ENCODE measurements around the gene THUMPD3. TPM values are rescaled to one million over a fixed set of nuclear protein-coding genes. Genes with fewer than 3 reads are reported as not detected.

THUMPD3 gene
- total and polyA plus RNA-seq, 4 donors: 20.1 to 24.5 (median 21.6) TPM

GRCh38 chr3:9408546-9408945 is 45.7 kb downstream of the THUMPD3 start:
- no peaks in the 10 kb centered on the region for H3K36me3 ChIP-seq (ENCODE audit: control insufficient read depth in 4 of 4, insufficient read depth in 3 of 4, low read depth in 1 of 4, low read length in 3 of 4)
- no peak for TF ChIP-seq MAX (IDR thresholded peaks at IDR 0.05)
- TF ChIP-seq ZBTB33 (IDR thresholded peaks at IDR 0.05): no peak
- no peak for TF ChIP-seq EGR1 (IDR thresholded peaks at IDR 0.05; ENCODE audit: low read depth in 2 of 2)
- TF ChIP-seq RXRA (IDR thresholded peaks at IDR 0.05): no peak
- no peak for TF ChIP-seq GABPA (IDR thresholded peaks at IDR 0.05 in 1 of 2, conservative IDR thresholded peaks at IDR 0.05 in 1 of 2)
- no peak for TF ChIP-seq HNF4G (IDR thresholded peaks at IDR 0.05)
- no peak for TF ChIP-seq FOXA2 (IDR thresholded peaks at IDR 0.05)
- no peak for TF ChIP-seq CTCF (IDR thresholded peaks at IDR 0.05; ENCODE audit: low read depth, low read length, missing input control)
- TF ChIP-seq REST (IDR thresholded peaks at IDR 0.05): no peak
- no peak for TF ChIP-seq YY1 (IDR thresholded peaks at IDR 0.05)
- no peak for TF ChIP-seq TAF1 (conservative IDR thresholded peaks at IDR 0.05)
- no peak for TF ChIP-seq FOXA1 (IDR thresholded peaks at IDR 0.05)
- TF ChIP-seq RAD21 (IDR thresholded peaks at IDR 0.05): no peak
- TF ChIP-seq, protein P1, sequence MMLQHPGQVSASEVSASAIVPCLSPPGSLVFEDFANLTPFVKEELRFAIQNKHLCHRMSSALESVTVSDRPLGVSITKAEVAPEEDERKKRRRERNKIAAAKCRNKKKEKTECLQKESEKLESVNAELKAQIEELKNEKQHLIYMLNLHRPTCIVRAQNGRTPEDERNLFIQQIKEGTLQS (IDR thresholded peaks at IDR 0.05): no peak
- TF ChIP-seq HNF4A (conservative IDR thresholded peaks at IDR 0.05): no peak
- TF ChIP-seq JUND (IDR thresholded peaks at IDR 0.05): no peak
- no peak for TF ChIP-seq SP1 (IDR thresholded peaks at IDR 0.05)
- no peak for TF ChIP-seq NR2F2 (IDR thresholded peaks at IDR 0.05)
- H3K27me3 ChIP-seq (ENCODE audit: control insufficient read depth in 4 of 4, insufficient read depth in 4 of 4, low read length in 3 of 4): no peaks in the 10 kb centered on the region
- H3K9me3 ChIP-seq (ENCODE audit: control insufficient read depth in 4 of 4, low read length in 3 of 4): no peaks in the 10 kb centered on the region
- H3K27ac ChIP-seq (ENCODE audit: low read depth in 1 of 2, low read length in 2 of 2): no peak overlapping the region
- H3K9ac ChIP-seq (ENCODE audit: low read depth in 1 of 2, low read length in 2 of 2): no peak overlapping the region
- no peak overlapping the region for H3K4me3 ChIP-seq (ENCODE audit: low read depth in 1 of 3, low read length in 3 of 3)
- DNase-seq (ENCODE audit: low spot score): no peak
- WGBS: 87% methylated on average over 1 of the region's 1 CpG
- H3K4me1 ChIP-seq (ENCODE audit: control insufficient read depth in 4 of 4, insufficient read depth in 4 of 4, low read length in 3 of 4): peaks cover 15 to 53% (median 34%) of the 10 kb centered on the region in 4 donors
